Subcutaneous abdominal adipose tissue (tissue), 5 donors: ENCODE data around the gene CRX.
"Not testable (repeated sequence)": the region's sequence is repeated elsewhere in the genome, so short reads cannot be mapped to it uniquely, and the experiment has no call there.

Experiments
- H3K27ac ChIP-seq: one replicate; pipeline ENCODE4 v1.7.0; 2013; ENCODE audit warnings: low read depth, mild to moderate bottlenecking, inconsistent platforms, low read length, moderate library complexity
- H3K27me3 ChIP-seq, 5 donors: one replicate each; pipeline ENCODE4 v1.7.0; 2013; ENCODE audit warnings: low read length in 5 of 5, inconsistent platforms in 1 of 5; ENCODE audit not compliant: control insufficient read depth in 5 of 5, insufficient read depth in 4 of 5
- H3K36me3 ChIP-seq, 5 donors: one replicate each; pipeline ENCODE4 v1.7.0; 2013; ENCODE audit warnings: low read length in 5 of 5; ENCODE audit not compliant: control insufficient read depth in 5 of 5, insufficient read depth in 5 of 5
- H3K4me1 ChIP-seq, 5 donors: one replicate each; pipeline ENCODE4 v1.7.0; 2013; ENCODE audit warnings: low read length in 5 of 5, mild to moderate bottlenecking in 3 of 5, moderate library complexity in 1 of 5; ENCODE audit not compliant: control insufficient read depth in 5 of 5, insufficient read depth in 5 of 5
- H3K4me3 ChIP-seq, 5 donors: one replicate each; pipeline ENCODE4 v1.7.0; 2013; ENCODE audit warnings: low read length in 5 of 5, low read depth in 1 of 5
- H3K9ac ChIP-seq, 5 donors: one replicate each; pipeline ENCODE4 v1.7.0; 2013; ENCODE audit warnings: low read length in 5 of 5, mild to moderate bottlenecking in 4 of 5, moderate library complexity in 3 of 5
- H3K9me3 ChIP-seq, 5 donors: one replicate each; pipeline ENCODE4 v1.7.0; 2013; ENCODE audit warnings: low read length in 5 of 5; ENCODE audit not compliant: control insufficient read depth in 5 of 5
- donor health status: healthy.
- donor health status: healthy.
- donor health status: healthy.
- donor health status: healthy.
- donor health status: healthy.

Gene CRX

DNA sequence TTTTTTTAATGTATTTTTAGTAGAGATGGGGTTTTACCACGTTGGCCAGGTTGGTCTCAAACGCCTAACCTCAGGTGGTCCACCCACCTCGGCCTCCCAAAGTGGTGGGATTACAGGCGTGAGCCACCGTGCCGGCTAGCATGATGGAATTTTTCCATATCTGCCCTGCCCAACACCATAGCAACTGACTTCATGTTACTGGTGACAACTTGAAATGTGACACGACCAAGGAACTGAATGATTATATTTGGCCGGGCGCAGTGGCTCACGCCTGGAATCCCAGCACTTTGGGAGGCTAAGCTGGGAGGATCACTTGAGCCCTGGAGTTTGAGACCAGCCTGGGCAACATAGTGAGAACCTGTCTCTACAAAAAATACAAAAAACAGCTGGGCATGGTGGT, 34.4 kb upstream of the CRX start:
- H3K4me3 ChIP-seq, H3K9ac ChIP-seq, H3K4me1 ChIP-seq, H3K27ac ChIP-seq, H3K9me3 ChIP-seq, H3K27me3 ChIP-seq: not testable (repeated sequence)
- peaks cover 0 to 44% (median 26%) of the 10 kb centered on the region in 5 donors for H3K36me3 ChIP-seq

DNA sequence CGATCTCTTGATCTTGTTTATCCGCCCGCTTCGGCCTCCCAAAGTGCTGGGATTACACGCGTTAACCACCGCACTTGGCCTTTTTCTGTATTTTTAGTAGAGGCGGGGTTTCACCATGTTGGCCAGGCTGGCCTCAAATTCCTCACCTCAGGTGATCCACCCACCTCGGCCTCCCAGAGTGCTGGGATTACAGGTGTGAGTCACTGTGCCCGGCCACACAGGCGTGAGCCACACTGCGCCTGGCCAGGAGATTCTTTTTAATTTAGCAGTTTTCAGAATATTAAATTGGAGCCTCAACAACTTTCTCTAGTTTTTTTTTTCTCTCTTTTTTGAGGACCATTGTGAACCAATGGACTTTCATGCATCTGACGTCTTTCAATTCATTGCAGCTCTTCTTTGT, 31.9 kb upstream of the CRX start:
- peaks cover 0 to 23% (median 9%) of the 10 kb centered on the region in 5 donors for H3K36me3 ChIP-seq
- H3K27me3 ChIP-seq, H3K4me1 ChIP-seq, H3K9ac ChIP-seq, H3K9me3 ChIP-seq, H3K4me3 ChIP-seq, H3K27ac ChIP-seq: not testable (repeated sequence)

DNA sequence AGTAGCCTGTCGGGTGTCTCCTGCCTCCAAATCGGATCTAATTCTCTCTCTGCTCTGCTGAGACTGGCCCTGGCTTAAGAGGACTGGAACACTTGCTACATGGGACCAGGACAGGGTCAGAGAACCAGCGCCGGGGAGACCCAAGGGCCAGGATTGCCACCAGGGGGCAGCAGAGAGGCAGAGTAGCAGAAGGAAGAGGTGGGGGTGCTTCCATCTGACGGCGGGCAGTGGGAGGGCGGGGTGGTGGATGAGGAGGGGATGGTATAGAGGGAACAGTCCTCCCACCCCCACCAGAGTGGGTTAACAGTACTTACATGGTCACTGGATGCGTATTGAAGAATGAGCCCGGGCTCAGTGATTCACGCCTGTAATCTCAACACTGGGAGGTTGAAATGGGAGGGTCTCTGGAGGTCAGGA, 31.3 kb upstream of the CRX start:
- Histone ChIP-seq H3K4me1 (peaks cover 0 to 3% (median 0%) of the 10 kb centered on the region in 5 donors), H3K9ac (no peak overlapping the region), H3K36me3 (peaks cover 0 to 17% (median 6%) of the 10 kb centered on the region in 5 donors), H3K27me3 (no peaks in the 10 kb centered on the region), H3K27ac (no peak overlapping the region), H3K9me3 (peaks cover 0 to 5% (median 3%) of the 10 kb centered on the region in 5 donors), H3K4me3 (no peak overlapping the region)

DNA sequence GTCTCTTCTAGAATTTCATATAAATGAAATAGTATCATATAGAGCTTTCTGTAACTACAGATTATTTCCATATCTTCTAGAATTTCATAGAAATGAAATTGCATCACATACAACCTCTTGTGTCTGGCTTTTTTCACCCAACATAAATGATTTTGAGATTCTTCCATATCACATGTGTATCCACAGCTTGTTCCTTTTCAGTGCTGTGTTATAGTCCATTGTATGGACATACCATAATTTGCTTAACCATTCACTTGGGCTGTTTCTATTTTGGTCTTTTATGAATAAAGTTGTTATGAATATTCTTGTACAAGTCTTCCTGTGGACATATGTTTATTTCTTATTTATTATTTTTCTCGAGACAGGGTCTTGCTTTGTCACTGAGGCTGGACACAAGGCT, 29.1 kb upstream of the CRX start:
- no peak overlapping the region for H3K27ac ChIP-seq
- H3K4me1 ChIP-seq: peaks cover 0 to 3% (median 0%) of the 10 kb centered on the region in 5 donors
- H3K27me3 ChIP-seq: peaks cover 0 to under 1% (median 0%) of the 10 kb centered on the region in 5 donors
- no peak overlapping the region for H3K4me3 ChIP-seq
- no peak overlapping the region for H3K9ac ChIP-seq
- H3K36me3 ChIP-seq: no peaks in the 10 kb centered on the region
- peaks cover 0 to 5% (median 3%) of the 10 kb centered on the region in 5 donors for H3K9me3 ChIP-seq

DNA sequence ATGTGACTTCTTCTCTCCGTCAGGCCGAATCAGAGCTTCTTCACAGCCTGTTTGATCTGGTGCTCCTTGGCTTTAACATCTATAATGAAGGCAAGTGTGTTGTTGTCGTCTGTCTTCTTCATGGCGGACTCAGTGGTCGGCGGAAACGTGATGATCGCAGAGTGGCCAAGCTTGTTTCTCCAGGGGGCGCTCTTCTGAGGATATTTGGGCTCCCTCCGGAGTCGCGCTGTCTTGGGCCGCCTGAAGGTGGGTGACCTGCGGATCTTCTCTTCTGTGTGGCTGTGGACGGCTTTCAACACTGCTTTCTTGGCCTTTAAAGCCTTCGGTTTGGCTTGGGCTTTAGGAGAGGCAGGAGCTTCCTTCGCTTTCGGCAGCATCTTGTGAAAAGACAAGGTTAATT, 27.2 kb upstream of the CRX start:
- peaks cover 0 to 10% (median 8%) of the 10 kb centered on the region in 5 donors for H3K27me3 ChIP-seq
- H3K27ac ChIP-seq: no peak overlapping the region
- peaks cover 0 to 3% (median 0%) of the 10 kb centered on the region in 5 donors for H3K4me1 ChIP-seq
- H3K36me3 ChIP-seq: no peaks in the 10 kb centered on the region
- no peak overlapping the region for H3K4me3 ChIP-seq
- H3K9me3 ChIP-seq: peaks cover 0 to 5% (median 3%) of the 10 kb centered on the region in 5 donors
- no peak overlapping the region for H3K9ac ChIP-seq

DNA sequence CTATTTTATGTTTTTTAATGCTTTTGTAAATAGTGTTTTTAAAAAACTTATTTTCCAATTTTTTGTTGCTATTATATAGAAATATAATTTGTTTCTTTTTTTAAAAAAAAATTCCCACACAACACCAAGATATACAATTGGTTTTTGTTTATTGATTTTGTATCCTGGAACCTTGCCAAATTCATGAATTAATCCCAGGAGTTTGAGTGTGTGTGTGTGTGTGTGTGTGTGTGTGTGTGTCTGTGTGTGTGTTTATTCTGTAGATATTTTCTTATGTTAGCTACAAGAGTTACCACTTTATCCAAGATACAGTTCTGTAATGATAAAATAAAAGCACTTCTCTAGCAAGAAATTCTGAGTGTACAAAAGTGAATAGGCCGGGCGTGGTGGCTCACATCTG, 25.0 kb upstream of the CRX start:
- no peak overlapping the region for H3K4me3 ChIP-seq
- peaks cover 0 to 12% (median 4%) of the 10 kb centered on the region in 5 donors for H3K9me3 ChIP-seq
- H3K27me3 ChIP-seq: peaks cover 0 to 10% (median 8%) of the 10 kb centered on the region in 5 donors
- no peak overlapping the region for H3K9ac ChIP-seq
- no peak overlapping the region for H3K27ac ChIP-seq
- no peaks in the 10 kb centered on the region for H3K4me1 ChIP-seq
- H3K36me3 ChIP-seq: no peaks in the 10 kb centered on the region

DNA sequence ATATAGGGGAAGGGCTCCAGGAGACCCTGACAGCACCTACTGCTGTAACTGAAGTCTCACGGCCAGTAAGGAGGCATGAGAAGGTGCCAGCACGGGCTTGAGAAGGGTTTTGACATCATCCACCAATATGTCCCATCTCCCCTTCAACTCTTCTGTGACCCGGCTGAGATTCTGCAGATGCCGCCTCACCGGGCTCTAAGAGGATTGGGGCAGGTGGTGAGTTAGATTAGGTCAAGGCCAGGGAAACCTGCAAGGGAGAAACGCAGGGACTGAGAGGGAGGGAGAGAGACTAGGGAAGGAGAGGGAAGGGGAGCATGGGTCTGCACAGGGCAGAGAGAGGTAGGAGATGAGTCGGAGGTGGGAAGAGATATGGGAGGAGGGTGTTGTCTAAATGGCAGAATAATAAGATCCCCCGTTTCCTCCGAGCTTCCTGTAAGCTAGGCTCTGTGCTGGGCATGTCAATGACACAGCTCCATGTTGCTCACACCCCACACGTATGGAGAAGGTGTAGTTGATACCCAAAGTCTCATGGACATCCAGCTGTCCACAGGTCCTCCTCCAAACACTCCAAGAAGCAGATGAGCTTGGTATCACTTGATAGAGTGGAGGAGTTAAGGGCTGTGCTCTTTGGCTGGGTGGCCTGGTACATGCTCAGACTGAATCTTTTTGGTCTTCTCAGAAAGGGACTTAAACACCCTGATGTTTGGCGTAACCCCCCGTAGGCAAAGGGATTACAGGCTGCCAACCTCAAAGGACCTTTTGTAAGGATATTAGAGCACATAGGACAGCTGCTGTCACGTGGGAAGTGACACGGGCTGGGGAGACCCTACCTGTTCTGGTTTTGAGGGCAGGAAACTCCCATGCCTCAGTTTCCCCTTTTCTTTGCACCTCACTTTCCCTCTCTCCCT, 23.5 kb upstream of the CRX start:
- Histone ChIP-seq H3K27ac (no peak overlapping the region), H3K4me1 (no peaks in the 10 kb centered on the region), H3K9ac (no peak overlapping the region), H3K4me3 (no peak overlapping the region), H3K9me3 (peaks cover 0 to 8% (median 0%) of the 10 kb centered on the region in 5 donors), H3K36me3 (no peaks in the 10 kb centered on the region), H3K27me3 (peaks cover 0 to 10% (median 8%) of the 10 kb centered on the region in 5 donors)

DNA sequence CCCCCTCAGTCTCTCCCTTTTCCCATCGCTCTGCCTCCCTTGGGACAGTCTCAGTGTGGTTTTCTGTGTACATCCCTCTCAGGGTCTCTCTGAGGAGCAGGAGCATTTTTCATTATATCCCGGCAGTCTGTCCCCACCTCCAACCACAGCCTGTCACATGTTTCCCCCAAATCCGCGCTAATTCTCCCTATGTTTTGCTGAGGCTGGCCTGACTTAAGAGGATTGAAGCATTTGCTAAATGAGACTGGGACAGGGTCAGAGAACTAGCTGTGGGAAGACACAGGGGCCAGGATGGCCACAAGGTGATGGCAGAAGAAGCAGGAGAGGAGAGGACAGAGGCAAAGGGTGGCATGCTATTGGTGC, 22.9 kb upstream of the CRX start:
- H3K27me3 ChIP-seq: peaks cover 0 to 10% (median 8%) of the 10 kb centered on the region in 5 donors
- H3K27ac ChIP-seq: no peak overlapping the region
- peaks cover 0 to 8% (median 0%) of the 10 kb centered on the region in 5 donors for H3K9me3 ChIP-seq
- no peaks in the 10 kb centered on the region for H3K36me3 ChIP-seq
- H3K4me1 ChIP-seq: no peaks in the 10 kb centered on the region
- no peak overlapping the region for H3K4me3 ChIP-seq
- H3K9ac ChIP-seq: no peak overlapping the region

DNA sequence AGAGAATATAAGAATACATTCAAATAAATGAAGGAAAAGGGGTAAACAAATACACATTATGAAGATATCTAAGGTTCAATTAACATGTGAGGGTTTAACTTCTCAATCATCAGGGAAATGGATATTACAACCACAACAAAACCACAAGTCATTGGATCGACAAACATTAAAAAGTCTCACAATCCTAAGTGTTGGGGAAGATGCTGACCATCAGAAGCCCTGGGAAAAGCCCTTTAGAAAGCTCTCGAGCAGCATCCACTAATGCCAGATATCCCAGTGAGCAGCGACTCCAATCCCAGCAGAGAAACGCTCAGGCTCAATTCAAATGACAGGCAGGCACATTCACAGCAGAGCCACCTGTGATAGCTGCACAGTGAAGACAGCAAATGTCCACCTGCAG, 20.5 kb upstream of the CRX start:
- Histone ChIP-seq H3K4me3 (no peak overlapping the region), H3K9ac (no peak overlapping the region), H3K27me3 (peaks cover 0 to 10% (median 8%) of the 10 kb centered on the region in 5 donors), H3K36me3 (no peaks in the 10 kb centered on the region), H3K9me3 (peaks cover 0 to 8% (median 0%) of the 10 kb centered on the region in 5 donors), H3K4me1 (no peaks in the 10 kb centered on the region), H3K27ac (no peak overlapping the region)

DNA sequence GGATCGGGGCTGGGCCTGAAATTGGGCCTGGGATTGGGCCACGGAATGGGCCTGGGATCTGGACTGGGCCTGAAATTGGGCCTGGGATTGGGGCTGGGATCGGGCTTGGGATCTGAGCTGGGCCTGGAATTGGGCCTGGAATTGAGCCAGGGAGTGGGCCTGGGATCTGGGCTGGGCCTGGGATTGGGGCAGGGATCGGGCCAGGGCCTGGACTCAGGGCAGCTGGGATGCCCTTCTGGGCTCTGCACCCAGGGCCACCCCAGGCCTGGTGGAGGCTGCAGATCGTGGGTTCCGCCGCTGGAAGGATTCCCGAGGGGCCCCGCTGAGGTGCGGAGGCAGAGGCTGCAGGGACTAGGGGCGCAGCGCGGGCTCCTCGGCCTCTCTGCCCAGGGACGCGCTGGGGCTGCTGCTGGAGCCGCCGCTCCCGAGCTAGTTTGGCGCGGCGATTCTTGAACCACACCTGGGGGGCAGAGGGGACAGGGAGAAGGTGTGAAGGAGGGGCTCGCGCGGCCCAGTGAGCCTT, 19.2 kb upstream of the CRX start:
- H3K36me3 ChIP-seq: no peaks in the 10 kb centered on the region

More for the DNA sequence above, 19.2 kb upstream of the CRX start:
- Histone ChIP-seq H3K4me1 (no peaks in the 10 kb centered on the region), H3K4me3 (no peak overlapping the region), H3K27ac (no peak overlapping the region), H3K27me3 (peaks cover 0 to 10% (median 8%) of the 10 kb centered on the region in 5 donors), H3K9ac (peak overlapping the region in 1 of 5 donors; percentile 51), H3K9me3 (peaks cover 0 to 8% (median 0%) of the 10 kb centered on the region in 5 donors)
